ENCODE results near the gene RBM43. TPM values are rescaled to one million over a fixed set of nuclear protein-coding genes. Genes with fewer than 3 reads are reported as not detected.
A peak's percentile ranks its signal among the peaks of the same experiment; 100 is the strongest.
"Not testable (repeated sequence)": the region's sequence is repeated elsewhere in the genome, so short reads cannot be mapped to it uniquely, and the experiment has no call there.

RBM43 gene
- total RNA-seq (1 to 10 TPM; 3.5 to 4.9 TPM), polyA plus RNA-seq (1 to 10 TPM; 1.6 to 1.8 TPM)

GRCh38 chr2:151261231-151261976 lies at the start of gene RBM43:
Gene RBM43, minus strand, starts transcription at chr2:151261863. Its CDS starts 136 bp downstream, at chr2:151261727.
- Histone ChIP-seq H3K27ac (ENCODE audit: low read depth in 1 of 2, low read length in 2 of 2) (peak within 1 kb of the TSS; percentile 94 to 96), H3K9me3 (ENCODE audit: control insufficient read depth in 4 of 4, low read length in 3 of 4) (no peaks in the 10 kb centered on the region), H3K27me3 (ENCODE audit: control insufficient read depth in 4 of 4, insufficient read depth in 4 of 4, low read length in 3 of 4) (no peaks in the 10 kb centered on the region), H3K36me3 (ENCODE audit: control insufficient read depth in 4 of 4, insufficient read depth in 3 of 4, low read depth in 1 of 4, low read length in 3 of 4) (no peaks in the 10 kb centered on the region), H3K4me1 (ENCODE audit: control insufficient read depth in 4 of 4, insufficient read depth in 4 of 4, low read length in 3 of 4) (peaks cover 1 to 37% (median 33%) of the 10 kb centered on the region in 4 donors), H3K4me3 (ENCODE audit: low read depth in 1 of 3, low read length in 3 of 3) (peak within 1 kb of the TSS; percentile 81 to 97 (median 92)), H3K9ac (ENCODE audit: low read depth in 1 of 2, low read length in 2 of 2) (peak within 1 kb of the TSS; percentile 95 to 99)
- DNase-seq (ENCODE audit: low spot score), result peak; percentile 81
- WGBS, result under 1% methylated on average over 61 of the region's 61 CpGs
- TF ChIP-seq TAF1 (conservative IDR thresholded peaks at IDR 0.05) (peak; percentile 24), FOXA2 (IDR thresholded peaks at IDR 0.05) (no peak), MAX (IDR thresholded peaks at IDR 0.05) (peak; percentile 73), RXRA (IDR thresholded peaks at IDR 0.05) (peak; percentile 62 to 66), HNF4G (IDR thresholded peaks at IDR 0.05) (no peak), NR2F2 (IDR thresholded peaks at IDR 0.05) (peak; percentile 93), REST (IDR thresholded peaks at IDR 0.05) (peak; percentile 34), HNF4A (conservative IDR thresholded peaks at IDR 0.05) (peak; percentile 58 to 61), FOXA1 (IDR thresholded peaks at IDR 0.05) (no peak), YY1 (IDR thresholded peaks at IDR 0.05) (peak; percentile 62), JUND (IDR thresholded peaks at IDR 0.05) (peak in 1 of 2 donors; percentile 46), GABPA (IDR thresholded peaks at IDR 0.05 in 1 of 2, conservative IDR thresholded peaks at IDR 0.05 in 1 of 2) (no peak), SP1 (IDR thresholded peaks at IDR 0.05) (peak; percentile 52), RAD21 (IDR thresholded peaks at IDR 0.05) (peak in 1 of 2 donors; percentile 44), EGR1 (IDR thresholded peaks at IDR 0.05; ENCODE audit: low read depth in 2 of 2) (peak in 1 of 2 donors; percentile 12)
- TF ChIP-seq, protein P1, sequence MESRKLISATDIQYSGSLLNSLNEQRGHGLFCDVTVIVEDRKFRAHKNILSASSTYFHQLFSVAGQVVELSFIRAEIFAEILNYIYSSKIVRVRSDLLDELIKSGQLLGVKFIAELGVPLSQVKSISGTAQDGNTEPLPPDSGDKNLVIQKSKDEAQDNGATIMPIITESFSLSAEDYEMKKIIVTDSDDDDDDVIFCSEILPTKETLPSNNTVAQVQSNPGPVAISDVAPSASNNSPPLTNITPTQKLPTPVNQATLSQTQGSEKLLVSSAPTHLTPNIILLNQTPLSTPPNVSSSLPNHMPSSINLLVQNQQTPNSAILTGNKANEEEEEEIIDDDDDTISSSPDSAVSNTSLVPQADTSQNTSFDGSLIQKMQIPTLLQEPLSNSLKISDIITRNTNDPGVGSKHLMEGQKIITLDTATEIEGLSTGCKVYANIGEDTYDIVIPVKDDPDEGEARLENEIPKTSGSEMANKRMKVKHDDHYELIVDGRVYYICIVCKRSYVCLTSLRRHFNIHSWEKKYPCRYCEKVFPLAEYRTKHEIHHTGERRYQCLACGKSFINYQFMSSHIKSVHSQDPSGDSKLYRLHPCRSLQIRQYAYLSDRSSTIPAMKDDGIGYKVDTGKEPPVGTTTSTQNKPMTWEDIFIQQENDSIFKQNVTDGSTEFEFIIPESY (IDR thresholded peaks at IDR 0.05), result peak; percentile 47
- TF ChIP-seq, protein P2, sequence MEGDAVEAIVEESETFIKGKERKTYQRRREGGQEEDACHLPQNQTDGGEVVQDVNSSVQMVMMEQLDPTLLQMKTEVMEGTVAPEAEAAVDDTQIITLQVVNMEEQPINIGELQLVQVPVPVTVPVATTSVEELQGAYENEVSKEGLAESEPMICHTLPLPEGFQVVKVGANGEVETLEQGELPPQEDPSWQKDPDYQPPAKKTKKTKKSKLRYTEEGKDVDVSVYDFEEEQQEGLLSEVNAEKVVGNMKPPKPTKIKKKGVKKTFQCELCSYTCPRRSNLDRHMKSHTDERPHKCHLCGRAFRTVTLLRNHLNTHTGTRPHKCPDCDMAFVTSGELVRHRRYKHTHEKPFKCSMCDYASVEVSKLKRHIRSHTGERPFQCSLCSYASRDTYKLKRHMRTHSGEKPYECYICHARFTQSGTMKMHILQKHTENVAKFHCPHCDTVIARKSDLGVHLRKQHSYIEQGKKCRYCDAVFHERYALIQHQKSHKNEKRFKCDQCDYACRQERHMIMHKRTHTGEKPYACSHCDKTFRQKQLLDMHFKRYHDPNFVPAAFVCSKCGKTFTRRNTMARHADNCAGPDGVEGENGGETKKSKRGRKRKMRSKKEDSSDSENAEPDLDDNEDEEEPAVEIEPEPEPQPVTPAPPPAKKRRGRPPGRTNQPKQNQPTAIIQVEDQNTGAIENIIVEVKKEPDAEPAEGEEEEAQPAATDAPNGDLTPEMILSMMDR (IDR thresholded peaks at IDR 0.05; ENCODE audit: low read depth, low read length, missing input control), result no peak
- TF ChIP-seq, protein P3, sequence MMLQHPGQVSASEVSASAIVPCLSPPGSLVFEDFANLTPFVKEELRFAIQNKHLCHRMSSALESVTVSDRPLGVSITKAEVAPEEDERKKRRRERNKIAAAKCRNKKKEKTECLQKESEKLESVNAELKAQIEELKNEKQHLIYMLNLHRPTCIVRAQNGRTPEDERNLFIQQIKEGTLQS (IDR thresholded peaks at IDR 0.05), result no peak

DNA sequence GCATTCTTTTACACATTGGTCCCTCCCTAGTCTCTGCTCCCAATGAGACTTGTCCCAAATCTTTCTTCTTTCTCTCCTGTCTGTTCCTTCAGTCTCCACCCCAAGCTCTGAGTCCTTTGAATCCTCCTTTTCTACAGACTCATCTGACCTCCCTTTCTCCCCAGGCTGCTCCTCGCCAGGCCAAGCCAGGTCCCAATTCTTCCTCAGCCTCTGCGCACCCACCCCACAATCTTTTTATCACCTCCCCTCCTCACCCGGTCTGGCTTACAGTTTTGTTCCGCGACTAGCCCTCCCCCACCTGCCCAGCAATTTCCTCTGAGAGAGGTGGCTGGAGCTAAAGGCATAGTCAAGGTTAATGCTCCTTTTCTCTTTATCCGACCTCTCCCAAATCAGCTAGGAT lies 48.6 kb upstream of the RBM43 start:
- WGBS, result 92% methylated on average over 6 of the region's 6 CpGs
- H3K4me3 ChIP-seq (ENCODE audit: low read depth in 1 of 3, low read length in 3 of 3); H3K4me1 ChIP-seq (ENCODE audit: control insufficient read depth in 4 of 4, insufficient read depth in 4 of 4, low read length in 3 of 4); H3K27me3 ChIP-seq (ENCODE audit: control insufficient read depth in 4 of 4, insufficient read depth in 4 of 4, low read length in 3 of 4); H3K9ac ChIP-seq (ENCODE audit: low read depth in 1 of 2, low read length in 2 of 2); H3K9me3 ChIP-seq (ENCODE audit: control insufficient read depth in 4 of 4, low read length in 3 of 4); H3K27ac ChIP-seq (ENCODE audit: low read depth in 1 of 2, low read length in 2 of 2); H3K36me3 ChIP-seq (ENCODE audit: control insufficient read depth in 4 of 4, insufficient read depth in 3 of 4, low read depth in 1 of 4, low read length in 3 of 4); DNase-seq (ENCODE audit: low spot score): not testable (repeated sequence)

Measured in liver (tissue), 9 donors.